Right atrium auricular region (tissue), 2 donors: ENCODE data around the gene P2RY14. TPM values are rescaled to one million over a fixed set of nuclear protein-coding genes. Genes with fewer than 3 reads are reported as not detected.

Experiments used
- DNase-seq: peaks from one replicate; pipeline ENCODE4 v3.0.0-alpha.2; 2019; ENCODE audit warnings: low spot score
- H3K27ac ChIP-seq, 2 donors: fragments of 200-600 bp; sonication (generic); 1 replicate in 1 of 2; 2 replicates in 1 of 2; pipeline ENCODE4 v1.5.1; 2016 to 2019
- H3K27me3 ChIP-seq, 2 donors: fragments of 200-600 bp; sonication (generic); one replicate each; pipeline versions ENCODE4 v1.5.1 to v1.6.0; 2017 to 2019
- H3K36me3 ChIP-seq: fragments of 200-600 bp; sonication (generic); one replicate; pipeline ENCODE4 v1.5.1; 2016
- H3K4me1 ChIP-seq, 2 donors: fragments of 200-600 bp; sonication (generic); one replicate each; pipeline versions ENCODE4 v1.5.1 to v1.6.0; 2017 to 2019
- H3K4me3 ChIP-seq, 2 donors: fragments of 200-600 bp; sonication (generic); 1 replicate in 1 of 2; 2 replicates in 1 of 2; pipeline ENCODE4 v1.5.1; 2017 to 2019; ENCODE audit warnings: mild to moderate bottlenecking in 1 of 2, moderate library complexity in 1 of 2
- H3K9me3 ChIP-seq, 2 donors: fragments of 200-600 bp; sonication (generic); one replicate each; pipeline ENCODE4 v1.5.1; 2019
- total RNA-seq, 2 donors: library from RNA; depleted of rRNA; stranded (reverse); fragments of >200 nt; gene quantifications; one replicate each; pipeline ENCODE4 v1.1.0, GENCODE V29; 2016
- TF ChIP-seq, protein P1 (sequence below), 2 donors: fragments of 200-600 bp; sonication (generic); IDR thresholded peaks; one replicate each; pipeline ENCODE4 v1.5.1; 2019; ENCODE audit warnings: antibody characterized with exemption in 2 of 2

P2RY14 gene
- total RNA-seq, 2 donors from 2014 or later, result 1.3 to 3.6 TPM

DNA sequence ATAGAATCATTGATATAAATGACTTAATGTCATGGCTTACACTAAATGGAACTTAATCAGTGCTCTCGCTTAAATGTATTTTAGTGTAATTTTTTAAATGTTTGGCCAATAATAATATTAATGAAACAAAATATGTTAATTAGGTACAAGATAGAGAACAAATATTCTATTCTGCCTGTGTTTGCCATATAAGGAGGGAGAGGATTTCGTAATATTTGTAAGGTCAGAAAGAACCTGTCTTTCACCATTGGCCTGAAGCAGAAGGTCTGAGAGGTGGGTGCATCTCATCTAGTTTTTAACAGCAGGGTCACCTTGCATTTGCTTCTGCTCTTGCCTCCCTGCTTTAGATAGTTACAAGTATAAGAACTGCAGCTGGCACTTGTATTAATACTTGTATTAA is 35.8 kb upstream of the P2RY14 start:
- Histone ChIP-seq H3K27ac (no peak overlapping the region), H3K36me3 (no peaks in the 10 kb centered on the region), H3K9me3 (no peaks in the 10 kb centered on the region), H3K27me3 (no peaks in the 10 kb centered on the region), H3K4me3 (no peak overlapping the region), H3K4me1 (no peaks in the 10 kb centered on the region)
- TF ChIP-seq, protein P1, sequence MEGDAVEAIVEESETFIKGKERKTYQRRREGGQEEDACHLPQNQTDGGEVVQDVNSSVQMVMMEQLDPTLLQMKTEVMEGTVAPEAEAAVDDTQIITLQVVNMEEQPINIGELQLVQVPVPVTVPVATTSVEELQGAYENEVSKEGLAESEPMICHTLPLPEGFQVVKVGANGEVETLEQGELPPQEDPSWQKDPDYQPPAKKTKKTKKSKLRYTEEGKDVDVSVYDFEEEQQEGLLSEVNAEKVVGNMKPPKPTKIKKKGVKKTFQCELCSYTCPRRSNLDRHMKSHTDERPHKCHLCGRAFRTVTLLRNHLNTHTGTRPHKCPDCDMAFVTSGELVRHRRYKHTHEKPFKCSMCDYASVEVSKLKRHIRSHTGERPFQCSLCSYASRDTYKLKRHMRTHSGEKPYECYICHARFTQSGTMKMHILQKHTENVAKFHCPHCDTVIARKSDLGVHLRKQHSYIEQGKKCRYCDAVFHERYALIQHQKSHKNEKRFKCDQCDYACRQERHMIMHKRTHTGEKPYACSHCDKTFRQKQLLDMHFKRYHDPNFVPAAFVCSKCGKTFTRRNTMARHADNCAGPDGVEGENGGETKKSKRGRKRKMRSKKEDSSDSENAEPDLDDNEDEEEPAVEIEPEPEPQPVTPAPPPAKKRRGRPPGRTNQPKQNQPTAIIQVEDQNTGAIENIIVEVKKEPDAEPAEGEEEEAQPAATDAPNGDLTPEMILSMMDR (IDR thresholded peaks at IDR 0.05), result no peak
- no peak for DNase-seq

DNA sequence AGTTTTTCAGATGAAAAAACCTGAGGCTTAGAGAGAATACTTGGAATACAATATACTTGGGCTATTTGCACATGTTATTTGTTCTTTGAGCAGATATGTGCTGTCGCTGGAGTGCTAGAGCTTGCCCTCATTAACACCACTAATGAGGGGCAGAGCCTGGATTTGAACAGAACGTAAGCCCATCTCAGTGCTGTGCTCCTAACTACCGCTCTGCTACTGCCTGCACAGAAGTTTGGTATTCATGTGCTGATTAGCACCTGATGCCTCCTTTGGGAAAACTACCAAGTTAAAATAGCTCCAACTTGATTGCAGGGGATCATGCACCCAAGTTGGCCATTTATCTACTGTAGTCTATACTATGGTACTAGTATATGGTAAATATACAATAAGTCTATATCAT is 34.6 kb upstream of the P2RY14 start:
- Histone ChIP-seq H3K36me3 (no peaks in the 10 kb centered on the region), H3K4me3 (no peak overlapping the region), H3K27ac (no peak overlapping the region), H3K27me3 (no peaks in the 10 kb centered on the region), H3K4me1 (no peaks in the 10 kb centered on the region), H3K9me3 (no peaks in the 10 kb centered on the region)
- TF ChIP-seq, protein P1 (IDR thresholded peaks at IDR 0.05), result no peak
- DNase-seq, result no peak

DNA sequence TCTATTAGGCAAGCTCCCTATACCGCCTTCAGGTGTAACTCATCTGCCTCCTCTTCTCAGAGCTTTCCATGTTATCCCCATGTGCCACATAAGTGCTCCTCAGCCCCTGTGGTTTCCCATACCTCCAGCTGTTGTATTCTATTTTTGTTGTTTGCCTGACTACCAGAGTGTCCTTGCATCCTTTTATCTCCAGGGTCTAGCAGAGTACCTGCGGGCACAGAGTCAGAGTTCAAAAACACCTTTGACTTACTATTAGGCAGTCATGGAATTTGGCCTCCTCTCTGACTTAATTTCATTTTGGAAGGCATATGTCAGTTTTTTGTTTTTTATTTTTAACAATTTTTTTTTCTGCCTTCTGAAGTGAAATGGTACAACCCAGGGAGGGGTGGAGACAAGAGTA is 31.2 kb upstream of the P2RY14 start:
- H3K4me1 ChIP-seq, result no peaks in the 10 kb centered on the region
- no peaks in the 10 kb centered on the region for H3K9me3 ChIP-seq
- H3K4me3 ChIP-seq, result no peak overlapping the region
- no peaks in the 10 kb centered on the region for H3K36me3 ChIP-seq
- no peaks in the 10 kb centered on the region for H3K27me3 ChIP-seq
- TF ChIP-seq, protein P1 (IDR thresholded peaks at IDR 0.05), result no peak
- no peak overlapping the region for H3K27ac ChIP-seq
- DNase-seq, result no peak

DNA sequence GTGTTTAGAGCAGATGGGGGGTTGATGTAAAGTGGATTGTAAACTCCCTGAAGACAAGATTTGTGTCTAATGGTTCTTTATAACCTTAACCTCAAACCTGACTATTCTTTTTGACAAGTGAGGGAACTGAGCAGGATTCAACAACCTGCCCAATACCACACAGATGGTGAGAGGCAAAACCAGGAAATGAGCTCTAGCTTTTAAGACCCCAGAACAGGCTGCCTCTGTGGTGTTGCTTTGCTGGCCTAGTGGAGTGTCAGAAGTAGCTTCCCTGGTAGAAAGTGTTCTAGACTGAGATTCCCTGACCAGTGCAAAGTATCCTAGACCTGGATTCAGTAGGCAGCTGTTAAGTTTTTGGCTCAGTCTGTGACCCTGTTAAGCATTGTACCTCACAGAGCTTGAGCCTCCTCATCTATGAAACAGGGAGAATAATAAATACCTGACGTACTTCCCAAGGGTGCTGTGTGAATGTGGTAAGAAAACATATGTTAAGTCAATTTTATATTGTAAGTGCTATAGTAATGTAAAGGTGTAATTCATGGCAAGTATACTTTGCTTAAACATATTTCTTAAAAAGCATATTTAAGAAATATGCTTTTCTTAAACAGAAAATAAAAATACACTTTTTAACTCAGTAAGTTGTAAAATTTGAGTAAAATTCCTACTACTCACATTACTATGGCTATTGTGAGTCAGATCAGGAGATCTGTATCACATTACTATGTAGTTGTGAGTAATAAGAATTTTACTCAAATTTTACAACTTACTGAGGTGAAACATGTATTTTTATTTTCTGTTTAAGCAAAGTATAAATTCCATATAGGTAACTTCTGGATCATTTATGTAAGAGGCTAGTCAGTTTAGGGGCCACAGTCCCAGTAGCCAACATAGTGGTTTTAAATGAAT is 29.5 kb upstream of the P2RY14 start:
- no peak for DNase-seq

DNA sequence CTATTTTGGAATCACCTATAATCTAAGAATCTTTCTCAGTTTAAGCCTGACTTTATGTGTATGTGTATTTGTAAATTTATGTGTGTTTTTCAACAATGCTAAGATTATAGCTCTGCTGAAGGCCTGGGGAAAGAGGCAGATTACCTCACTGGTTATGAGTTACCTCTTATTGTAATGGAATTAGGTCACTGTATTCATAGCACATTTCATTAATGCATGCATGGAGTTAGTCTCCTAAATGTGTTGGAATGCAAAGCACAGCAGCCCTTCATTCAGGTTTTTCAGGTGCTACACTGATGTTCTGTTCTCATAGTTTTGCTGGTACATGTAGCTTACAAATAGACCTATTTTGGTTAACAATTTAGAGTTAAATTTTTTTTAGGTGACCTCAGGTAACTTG is 28.8 kb upstream of the P2RY14 start:
- Histone ChIP-seq H3K9me3 (no peaks in the 10 kb centered on the region), H3K4me1 (no peaks in the 10 kb centered on the region), H3K27me3 (no peaks in the 10 kb centered on the region), H3K27ac (no peak overlapping the region), H3K36me3 (no peaks in the 10 kb centered on the region), H3K4me3 (no peak overlapping the region)
- DNase-seq, result no peak
- TF ChIP-seq, protein P1 (IDR thresholded peaks at IDR 0.05), result no peak

More for the DNA sequence above, 29.5 kb upstream of the P2RY14 start:
- H3K27me3 ChIP-seq, result no peaks in the 10 kb centered on the region
- no peak overlapping the region for H3K27ac ChIP-seq
- H3K9me3 ChIP-seq, result no peaks in the 10 kb centered on the region
- TF ChIP-seq, protein P1 (IDR thresholded peaks at IDR 0.05), result no peak
- no peak overlapping the region for H3K4me3 ChIP-seq
- H3K36me3 ChIP-seq, result no peaks in the 10 kb centered on the region
- H3K4me1 ChIP-seq, result no peaks in the 10 kb centered on the region
